CD4-positive, alpha-beta T cell treated with Interleukin-12 subunit alpha and Interleukin-12 subunit beta, for 1 hour (primary cell): ENCODE data around the gene PTPRN2.

Experiments
- DNase-seq: peaks from one replicate; pipeline ENCODE4 v3.0.0-alpha.2; 2020

Gene PTPRN2

DNA sequence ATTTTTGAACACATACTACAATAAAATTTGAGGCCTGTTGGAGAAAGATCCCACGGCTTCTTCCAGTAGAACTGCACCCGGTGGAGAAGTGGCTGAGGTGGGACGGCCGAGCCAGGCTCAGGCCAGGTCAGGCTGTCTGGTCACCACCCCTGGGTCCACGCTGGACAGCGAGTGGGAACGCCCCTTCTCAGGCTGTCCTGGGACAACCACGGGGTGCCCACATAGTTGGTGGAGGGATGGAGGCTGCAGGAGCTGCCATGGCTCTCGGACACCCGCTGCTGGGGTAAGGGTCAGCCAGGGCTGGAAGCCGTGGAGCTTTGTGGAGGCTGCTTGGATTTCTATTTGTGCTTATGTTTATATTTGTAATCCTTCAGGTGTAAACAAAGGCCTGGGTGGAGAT is 1044.3 kb downstream of the PTPRN2 start:
- no peak for DNase-seq

DNA sequence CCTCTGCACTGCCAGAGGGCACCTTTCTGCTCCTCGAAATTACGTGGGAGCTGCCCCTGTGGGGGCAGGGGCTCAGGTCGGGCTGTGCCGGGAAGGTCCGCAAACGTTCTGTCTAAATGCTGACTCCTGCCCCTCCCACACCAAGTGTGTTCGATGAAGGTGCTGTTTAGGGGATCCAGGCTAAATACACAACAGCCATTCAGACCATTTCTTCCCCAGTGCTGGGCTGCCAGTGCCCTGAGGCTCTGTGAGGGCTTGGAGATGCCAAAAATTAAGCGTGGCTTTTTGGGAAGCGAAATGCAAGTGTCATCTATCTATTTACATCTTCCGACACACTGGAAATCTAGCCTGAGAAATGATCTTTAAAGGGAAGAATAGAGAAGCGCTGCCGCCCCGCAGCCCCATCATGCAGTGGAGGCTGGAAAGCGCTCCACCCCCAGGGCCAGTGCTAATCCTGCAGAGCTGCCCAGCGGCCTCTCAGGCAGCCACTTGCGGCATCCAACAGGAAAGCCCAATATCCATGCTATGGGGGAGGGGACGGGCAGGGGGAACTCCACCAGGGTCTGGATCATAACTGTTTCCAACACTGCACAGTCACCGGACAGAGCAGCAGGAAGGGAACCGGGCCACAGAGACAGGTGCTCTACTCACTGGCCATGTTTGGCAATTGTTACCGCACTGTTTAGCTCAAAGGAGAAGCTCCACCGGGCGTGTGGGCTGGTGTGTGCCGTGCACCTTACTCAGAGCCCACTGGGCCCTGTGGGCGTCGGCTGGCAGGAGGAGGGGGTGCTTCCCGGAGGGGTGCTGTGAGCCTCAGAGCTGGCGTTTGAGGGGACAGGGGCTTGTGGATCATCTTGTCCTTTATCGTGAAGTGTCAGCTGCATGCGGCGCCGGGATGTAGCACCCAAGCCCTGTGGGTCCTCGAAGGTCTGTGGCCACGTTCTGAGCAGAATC is 1045.3 kb downstream of the PTPRN2 start:
- DNase-seq: no peak

DNA sequence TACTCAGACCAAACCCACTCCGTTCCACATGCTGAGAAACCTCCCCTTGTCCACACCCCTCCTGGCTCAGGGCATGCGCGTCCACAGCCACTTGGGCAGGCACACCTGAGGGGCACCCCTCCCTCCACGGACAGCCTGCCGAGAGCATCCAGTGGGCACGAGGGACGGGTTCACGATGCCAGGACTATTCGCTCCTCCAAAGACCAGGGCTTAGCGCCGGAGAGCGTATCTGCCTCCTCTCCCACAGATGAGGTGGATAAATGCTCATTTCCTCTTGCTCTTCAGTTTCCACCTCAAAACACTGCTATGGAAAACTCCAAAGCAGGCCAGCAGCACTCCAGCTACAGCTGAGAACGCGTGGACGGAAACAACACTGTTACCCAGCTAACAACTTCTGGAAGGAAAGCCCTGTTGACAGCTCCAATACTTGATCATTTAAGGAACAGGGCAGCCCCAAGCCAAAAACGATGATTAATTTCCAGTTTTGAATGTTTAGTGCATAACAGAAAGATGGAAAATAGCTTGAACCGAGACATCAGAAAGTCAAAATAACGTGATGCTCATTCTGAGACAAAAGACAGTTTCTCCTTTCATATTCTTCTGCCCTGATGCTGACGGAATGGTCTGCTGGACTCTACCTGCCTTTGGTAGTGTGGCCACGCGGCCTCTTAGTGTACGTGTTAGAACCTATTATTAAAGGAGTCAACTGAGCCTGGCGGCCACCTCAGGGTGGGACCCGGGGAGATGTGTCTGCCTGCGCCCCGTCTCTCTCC is 1046.1 kb downstream of the PTPRN2 start:
- DNase-seq: no peak

DNA sequence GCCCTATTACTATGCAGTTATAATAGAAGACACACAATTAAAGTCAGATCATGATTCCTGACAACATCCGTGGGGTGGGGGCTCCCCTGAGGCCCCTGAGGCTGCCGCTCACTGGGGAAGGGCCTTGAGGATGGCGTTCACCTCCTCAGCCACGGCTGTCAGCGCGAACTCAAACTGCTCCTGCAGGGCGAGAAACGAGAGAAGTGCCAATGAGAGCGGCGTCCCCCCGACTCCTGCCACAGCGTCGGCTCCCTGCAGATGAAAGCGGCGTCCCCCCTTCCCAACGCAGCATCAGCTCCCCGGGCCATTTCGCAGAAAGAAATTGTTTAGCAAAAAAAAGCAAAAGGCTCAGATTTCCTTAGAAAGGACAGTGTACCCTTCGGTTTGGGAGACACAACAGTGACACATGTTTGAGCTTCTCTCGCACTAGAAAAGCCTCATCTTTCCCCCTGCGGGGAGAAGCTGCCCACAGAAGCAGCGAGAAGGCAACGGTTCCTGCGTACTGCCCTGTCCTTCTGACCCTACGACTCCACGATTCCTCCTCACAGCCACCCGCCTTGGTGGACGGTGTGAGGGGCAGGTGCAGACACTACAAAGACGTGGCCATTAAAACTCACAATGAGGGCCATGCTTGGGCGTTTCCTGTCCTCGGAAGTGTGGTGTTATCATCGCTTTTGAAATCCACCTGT is 1046.9 kb downstream of the PTPRN2 start:
- no peak for DNase-seq

DNA sequence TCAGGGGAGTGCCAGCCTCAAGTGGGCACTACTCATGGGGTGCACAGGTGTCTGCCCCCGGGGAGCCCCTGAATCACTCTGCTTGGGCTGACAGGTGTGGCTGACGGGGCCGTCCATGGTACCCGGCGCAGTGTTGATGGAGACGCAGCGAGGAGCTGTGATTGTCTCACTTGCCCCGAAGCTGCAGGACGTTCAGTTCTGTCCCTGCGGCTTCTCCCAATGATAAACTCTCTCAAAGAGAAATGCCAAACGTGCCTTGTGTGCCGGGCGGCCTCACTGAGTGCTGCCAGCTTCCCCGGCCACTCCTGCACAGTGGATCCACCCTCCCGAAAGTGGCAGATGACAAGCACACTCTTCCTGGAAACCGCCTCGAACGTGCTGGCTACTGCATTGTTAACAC is 1047.6 kb downstream of the PTPRN2 start:
- no peak for DNase-seq

DNA sequence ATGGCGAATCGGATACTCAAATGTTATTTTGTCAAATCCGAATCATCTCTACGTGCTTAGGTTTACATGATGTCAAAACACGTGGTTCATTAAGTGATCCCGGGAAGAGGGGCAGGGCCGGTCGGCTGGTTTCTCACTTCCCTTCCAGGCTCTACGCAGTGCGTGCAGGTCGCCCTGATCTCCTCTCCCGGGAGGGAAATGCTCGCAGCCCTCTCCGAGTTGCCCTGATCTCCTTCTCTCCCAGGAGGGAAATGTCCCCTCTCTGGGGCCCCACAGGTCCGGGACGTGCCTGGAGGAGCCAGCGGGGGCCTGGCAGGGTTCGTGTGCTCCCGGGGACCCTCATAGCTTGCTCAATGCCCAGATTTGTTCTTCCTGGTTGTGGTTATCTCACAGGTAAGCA is 1048.1 kb downstream of the PTPRN2 start:
- DNase-seq: no peak

DNA sequence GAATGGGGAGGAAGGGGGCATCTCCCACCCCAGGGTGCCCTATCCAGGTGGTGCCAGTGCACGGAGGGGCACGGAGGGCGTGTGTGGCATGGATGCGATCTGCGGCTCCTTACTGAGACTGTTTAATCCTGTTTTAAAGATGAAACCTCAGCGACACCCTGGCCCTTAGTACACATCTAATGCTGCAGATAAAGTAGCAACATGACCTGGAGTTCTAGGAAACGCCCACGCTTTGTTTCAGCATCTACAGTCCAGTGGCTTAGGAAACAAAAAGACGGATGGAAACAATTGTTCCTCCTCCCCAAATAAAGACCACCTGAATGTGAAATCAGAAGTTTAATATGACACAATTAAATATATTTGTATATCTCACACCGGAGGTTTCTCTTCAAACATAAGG is 1048.9 kb downstream of the PTPRN2 start:
- DNase-seq: no peak

DNA sequence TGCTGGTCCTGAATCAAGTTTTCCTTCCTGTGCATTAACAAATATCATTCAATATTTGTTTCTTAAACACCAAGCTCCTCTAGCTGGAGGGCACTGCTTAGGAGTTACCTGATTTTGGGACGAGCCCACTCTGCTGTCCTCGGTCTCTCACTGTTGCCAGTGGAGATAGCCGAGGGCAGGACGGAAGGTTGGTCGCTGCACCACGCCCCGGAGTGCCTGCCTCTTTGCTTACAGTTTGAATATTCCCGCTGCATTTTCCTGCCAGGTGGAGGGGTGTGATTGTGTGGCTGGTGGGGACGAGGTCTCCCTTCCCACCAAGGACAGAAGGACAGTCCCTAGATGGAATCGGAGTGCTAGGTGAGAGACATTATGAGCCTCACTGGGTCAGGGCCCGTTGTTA is 1049.3 kb downstream of the PTPRN2 start:
- no peak for DNase-seq

DNA sequence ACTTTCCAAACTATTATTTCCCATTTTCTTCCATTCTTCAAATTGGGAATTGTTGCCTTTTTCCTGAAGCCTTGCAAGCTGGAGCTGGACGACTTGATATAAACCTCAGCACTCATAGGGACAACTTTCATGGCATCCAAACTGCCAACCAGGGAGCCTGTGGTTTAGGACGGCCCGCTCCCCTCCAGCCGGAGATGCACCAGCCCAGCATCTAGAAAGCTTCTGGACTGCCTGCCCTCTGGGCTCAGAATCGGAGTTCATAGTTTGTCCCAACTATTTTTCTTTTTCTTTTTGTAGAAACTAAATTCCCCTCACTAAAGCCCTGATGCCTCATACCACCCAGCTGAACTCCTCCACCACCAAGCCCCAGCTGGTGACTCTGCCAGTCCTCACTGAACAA is 1050.6 kb downstream of the PTPRN2 start:
- DNase-seq: no peak

DNA sequence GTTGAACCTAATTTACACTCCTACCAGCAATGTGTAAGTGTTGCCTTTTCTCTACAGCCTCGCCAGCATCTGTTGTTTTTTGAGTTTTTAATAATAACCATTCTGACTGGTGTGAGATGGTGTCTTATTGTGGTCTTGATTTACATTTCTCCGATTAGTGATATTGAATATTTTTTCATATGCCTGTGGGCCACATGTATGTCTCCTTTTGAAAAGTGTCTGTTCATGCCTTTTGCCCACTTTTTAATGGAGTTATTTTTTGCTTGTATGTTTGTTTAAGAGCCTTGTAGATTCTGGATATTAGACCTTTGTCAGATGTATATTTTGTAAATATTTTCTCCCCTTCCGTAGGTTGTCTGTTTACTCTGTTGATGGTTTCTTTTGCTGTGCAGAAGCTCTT is 1055.6 kb downstream of the PTPRN2 start:
- no peak for DNase-seq

DNA sequence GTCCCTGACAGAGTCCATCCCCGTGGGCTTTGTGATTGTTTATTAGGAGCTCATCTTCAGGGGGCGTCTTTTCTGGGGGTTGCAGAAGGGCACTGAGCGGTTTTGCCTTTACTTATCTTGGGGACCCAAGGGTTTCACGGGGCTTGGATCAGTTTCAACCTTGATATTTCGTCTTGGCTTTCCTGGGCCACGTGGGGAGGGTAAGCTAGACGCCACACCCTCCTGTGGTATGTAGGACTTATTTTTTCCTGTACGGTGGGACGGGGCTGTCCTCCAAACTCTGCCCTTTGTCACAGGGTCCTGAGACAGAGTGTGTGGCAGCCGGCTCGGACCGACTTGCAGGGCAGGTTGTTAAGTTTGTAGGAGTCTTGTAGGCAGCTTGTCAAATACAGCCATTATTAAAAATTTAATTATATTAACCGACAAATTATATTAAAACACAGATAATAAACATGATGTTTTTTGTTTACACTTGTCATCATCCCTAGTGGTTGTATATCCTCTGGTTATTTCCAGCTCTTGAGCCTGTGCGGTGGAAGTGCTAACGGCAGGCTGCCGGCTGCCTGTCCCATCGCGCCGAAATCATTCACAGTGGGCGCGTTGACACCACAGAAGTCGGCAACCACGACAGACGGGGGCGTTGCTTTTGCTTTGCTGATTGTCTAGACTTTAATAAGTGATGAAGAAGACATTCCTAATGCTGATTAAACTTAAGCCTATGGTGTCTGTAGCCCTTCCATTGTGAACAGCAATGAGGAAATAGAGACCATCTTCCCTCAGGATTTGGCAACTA is 1057.7 kb downstream of the PTPRN2 start:
- DNase-seq: no peak

DNA sequence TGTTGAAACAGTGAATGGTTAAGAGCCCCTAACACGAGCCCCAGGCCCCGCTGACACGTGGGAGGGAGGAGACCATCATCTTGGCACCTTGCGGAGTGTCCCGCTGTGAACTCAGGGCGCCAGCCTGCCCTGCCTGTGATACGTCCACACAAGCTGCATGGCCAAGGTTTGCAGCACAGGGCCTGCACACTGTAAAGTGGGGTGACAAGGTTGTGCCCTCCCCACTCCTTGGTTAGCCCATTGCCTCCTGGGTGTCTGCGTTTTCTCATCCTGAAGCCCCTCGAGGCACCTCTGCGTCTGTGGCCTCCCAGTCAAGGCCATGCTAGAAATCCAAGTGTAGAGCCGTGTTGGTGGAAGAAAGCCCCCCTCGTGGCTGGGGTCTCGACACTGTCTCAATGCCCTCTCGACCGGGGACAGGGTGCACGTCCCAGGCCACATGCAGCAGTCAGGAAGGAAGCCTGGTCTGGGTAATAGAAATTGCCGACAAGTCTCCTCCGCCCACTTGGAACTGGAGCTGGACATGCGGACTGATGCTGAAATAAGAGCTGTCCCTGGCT is 1058.8 kb downstream of the PTPRN2 start:
- no peak for DNase-seq

DNA sequence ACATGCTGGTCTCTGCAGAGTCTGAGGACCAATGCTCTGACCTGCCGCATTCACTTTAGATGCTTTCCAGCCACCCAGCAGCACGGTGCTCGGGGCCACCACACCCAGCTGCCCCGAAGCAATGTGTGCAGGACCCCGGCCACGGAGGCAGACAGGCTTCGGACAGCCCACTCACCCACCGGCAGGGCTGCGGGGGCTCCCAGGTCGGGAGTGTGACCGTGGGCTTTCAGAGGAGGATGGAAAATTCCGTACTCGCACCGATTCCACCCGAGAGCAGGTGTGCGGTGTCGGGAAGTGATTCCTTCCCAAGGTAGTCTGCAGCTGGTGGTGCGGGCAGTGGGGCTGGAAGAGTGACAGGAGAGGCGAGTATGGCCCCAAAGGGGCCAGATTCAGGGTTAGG is 1059.9 kb downstream of the PTPRN2 start:
- DNase-seq: no peak

DNA sequence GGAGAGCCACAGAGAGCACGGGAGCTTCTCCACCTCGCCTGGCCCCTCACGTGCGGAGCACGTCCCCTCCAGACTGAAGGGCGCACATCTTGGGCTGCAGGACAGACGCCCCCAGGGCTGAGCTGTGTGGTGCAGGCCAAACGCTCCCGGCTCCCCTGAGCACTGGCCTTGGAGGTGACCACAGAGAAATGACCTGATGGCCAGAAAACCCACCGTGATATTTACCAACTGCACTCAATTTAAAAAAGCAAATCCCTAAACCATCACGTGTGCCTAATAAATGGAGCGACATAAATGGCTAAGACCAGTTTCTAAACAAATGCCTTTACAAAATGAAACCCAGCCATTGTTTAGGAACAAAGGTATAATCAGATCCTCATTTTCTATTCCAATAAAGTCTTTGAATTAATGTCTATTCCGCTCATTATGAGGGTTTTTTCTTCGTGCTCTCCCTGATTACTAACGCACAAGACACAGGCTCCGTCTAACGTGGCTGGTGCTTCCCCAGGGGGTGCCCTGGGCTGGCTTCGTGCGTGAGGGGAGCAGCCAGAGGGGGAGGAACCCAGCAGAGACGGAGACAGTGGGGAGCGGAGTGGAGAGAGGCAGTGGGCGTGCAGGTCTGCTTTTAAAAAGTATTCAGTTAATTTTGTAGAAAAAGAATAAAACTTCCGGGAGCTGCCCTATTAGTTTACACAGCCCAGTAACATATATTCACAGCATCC is 1060.5 kb downstream of the PTPRN2 start:
- no peak for DNase-seq

DNA sequence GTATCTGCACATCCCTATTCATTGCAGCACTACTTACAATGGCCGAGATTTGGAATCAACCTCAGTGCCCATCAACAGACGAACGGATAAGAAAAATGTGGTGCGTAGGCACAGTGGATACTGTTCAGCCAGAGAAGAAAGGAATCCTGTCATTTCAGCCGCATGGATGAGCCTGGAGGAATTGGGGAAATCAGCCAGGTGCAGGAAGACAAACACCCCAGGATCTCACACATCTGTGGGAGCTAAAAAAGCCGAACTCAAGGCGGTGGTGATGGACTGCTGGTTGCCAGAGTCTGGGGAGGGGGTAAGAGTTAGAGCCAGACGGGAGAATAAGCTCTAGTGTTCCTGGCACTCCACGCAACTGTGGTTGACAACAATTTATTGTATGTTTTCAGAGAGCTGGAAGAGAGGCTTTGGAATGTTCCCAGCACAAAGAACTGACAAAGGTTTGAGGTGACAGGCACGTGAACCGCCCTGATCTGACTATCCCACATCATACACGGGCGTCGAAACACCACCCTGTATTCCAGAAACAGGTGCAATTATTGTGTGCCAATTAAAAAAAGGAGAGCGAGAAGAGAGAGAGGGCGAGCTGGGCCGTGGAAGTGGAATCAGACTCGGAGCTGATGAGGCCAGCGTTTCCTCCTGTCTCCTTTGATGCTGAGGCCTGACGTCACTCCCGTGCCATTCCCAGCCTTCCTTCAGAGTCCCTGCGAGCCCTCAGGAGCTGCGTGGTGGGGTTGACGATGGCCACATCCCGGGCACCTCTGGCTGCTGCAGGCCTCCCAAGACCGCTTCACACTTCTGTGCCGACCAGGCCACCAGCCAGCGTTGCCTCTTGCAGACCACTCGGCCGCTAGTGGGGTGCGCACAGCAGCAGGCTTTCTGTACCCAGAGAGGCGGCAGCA is 1061.4 kb downstream of the PTPRN2 start:
- DNase-seq: no peak

DNA sequence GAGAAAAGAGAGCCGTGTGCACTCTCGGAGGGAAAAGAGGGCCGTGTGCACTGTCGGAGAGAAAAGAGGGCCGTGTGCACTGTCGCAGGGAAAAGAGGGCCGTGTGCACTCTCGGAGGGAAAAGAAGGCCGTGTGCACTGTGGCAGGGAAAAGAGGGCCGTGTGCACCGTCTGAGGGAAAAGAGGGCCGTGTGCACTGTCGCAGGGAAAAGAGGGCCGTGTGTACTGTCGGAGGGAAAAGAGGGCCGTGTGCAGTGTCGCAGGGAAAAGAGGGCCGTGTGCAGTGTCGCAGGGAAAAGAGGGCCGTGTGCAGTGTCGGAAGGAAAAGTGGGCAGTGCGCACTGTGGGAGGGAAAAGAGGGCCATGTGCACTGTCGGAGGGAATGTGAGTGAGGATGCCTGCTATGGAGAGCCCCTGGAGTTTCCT is 1062.1 kb downstream of the PTPRN2 start:
- no peak for DNase-seq

DNA sequence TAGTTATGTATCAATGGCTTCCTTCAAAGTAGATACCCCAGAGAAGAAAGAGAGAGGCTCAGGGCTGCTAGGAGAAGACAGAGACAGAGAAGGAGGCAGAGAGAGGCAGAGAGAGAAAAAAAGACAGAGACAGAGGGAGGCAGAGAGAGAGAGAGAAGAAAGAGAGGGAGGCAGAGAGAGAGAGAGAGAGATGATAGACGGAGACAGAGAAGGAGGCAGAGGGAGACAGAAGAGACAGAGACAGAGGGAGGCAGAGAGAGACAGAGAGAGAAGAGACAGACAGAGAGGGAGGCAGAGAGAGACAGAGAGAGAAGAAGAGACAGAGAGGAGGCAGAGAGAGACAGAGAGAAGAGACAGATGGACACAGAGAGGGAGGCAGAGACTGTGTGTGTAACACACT is 1062.9 kb downstream of the PTPRN2 start:
- DNase-seq: no peak

DNA sequence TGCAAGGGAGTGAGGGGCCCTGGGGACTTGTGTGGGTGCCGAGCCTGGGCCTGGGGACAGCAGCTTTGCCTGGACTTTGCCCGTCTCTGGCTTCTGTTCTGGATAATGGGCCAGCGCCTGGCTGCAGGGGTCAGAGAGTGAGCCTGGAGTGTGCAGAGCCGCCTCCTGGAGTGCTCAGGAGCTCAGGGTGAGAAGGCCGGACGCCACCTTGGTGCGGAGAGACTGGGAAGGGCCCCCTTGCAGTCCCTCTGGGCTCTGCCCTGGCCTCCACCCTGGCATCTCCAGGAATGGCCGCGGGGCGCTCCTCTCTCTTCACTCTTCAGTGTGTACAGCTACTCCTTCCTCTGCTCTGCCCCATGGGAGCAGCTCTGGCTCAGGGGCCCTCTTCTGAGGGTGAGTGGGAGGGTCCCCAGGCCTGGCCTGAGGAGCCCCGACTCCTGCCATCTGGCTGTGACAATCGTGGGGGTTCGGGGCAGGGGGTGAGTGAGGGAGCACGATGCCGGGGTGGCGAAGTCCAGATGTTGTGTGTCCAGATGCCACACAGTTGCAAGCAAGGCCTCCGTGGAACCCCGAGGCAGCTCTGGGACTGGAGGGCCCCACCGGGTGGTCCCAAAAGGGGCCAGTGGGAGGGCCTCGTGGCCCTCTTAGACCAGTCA is 1063.7 kb downstream of the PTPRN2 start:
- no peak for DNase-seq

DNA sequence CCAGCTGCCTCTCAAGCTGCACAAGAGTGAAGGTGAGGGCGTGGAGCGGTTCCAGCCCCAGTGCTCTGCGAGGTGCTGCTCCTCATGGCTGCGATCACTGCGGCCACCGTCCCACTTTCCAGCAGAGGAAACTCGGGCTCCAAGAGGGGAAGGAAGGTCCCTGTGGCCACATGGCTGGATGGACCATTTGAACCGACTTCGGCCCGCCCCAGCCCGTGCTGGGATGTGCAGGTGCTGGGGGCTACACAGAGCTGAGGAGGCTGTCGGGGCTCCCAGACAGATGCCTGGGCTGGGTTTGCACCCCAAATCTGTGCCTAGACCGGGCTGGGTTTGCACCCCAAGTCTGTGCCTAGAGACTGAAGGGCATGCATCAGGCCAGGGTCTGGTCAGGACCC is 1064.3 kb downstream of the PTPRN2 start:
- no peak for DNase-seq

DNA sequence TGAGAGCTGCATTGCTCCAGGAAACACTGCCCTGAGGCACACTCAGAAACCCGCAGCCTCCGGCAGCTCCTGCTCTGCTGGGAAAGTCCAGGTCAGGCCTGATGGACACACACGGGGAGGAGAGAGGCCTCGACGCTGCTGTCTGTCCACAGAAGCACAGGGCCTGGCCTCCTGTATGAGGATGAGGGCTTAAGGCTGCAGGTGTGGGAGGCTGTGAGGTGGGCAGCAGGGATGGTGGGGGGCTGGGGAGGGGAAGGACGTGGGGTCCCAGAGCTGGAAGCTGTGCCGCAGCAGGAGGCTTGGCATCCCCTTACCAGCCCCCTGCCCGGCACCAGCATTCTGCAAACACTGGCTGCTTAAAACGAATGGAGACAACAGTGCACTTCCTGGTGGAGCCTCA is 1064.7 kb downstream of the PTPRN2 start:
- no peak for DNase-seq
